Neural cell (in vitro differentiated cells): ENCODE data around the gene CADM1. TPM values are rescaled to one million over a fixed set of nuclear protein-coding genes. Genes with fewer than 3 reads are reported as not detected.
A peak's percentile ranks its signal among the peaks of the same experiment; 100 is the strongest.

ENCODE experiments used
- H2AFZ ChIP-seq: fragments of 200-600, 300-800 bp; sonication (generic), shearing (Covaris generic); 2 replicates; pipeline ENCODE4 v1.6.0; 2014; ENCODE audit warnings: low read depth, mild to moderate bottlenecking, antibody characterized with exemption, low read length, moderate library complexity
- H3F3A ChIP-seq: fragments of 200-600 bp; shearing (Covaris generic); 2 replicates; pipeline ENCODE4 v1.6.1; 2016; ENCODE audit warnings: mild to moderate bottlenecking, moderate library complexity, mixed read lengths, antibody characterized with exemption, low read length; ENCODE audit not compliant: insufficient read depth, poor library complexity, severe bottlenecking
- H3K27ac ChIP-seq: fragments of 200-600, 300-800 bp; sonication (generic), shearing (Covaris generic); 2 replicates; pipeline ENCODE4 v1.5.1; 2014; ENCODE audit warnings: mild to moderate bottlenecking, low read length, moderate library complexity
- H3K27me3 ChIP-seq: fragments of 300-800, 200-600 bp; sonication (generic), shearing (Covaris generic); 2 replicates; pipeline ENCODE4 v1.6.0; 2014; ENCODE audit warnings: mild to moderate bottlenecking, low read depth, low read length, moderate library complexity; ENCODE audit not compliant: insufficient read depth
- H3K36me3 ChIP-seq: fragments of 300-800, 200-600 bp; sonication (generic), shearing (Covaris generic); 2 replicates; pipeline ENCODE4 v1.5.1; 2014; ENCODE audit warnings: mild to moderate bottlenecking, antibody characterized with exemption, low read length, moderate library complexity; ENCODE audit not compliant: insufficient read depth
- H3K4me2 ChIP-seq: fragments of 300-800, 200-600 bp; sonication (generic), shearing (Covaris generic); 2 replicates; pipeline ENCODE4 v1.6.0; 2014; ENCODE audit warnings: mild to moderate bottlenecking, low read length
- H3K4me3 ChIP-seq: fragments of 300-800, 200-600 bp; sonication (generic), shearing (Covaris generic); 2 replicates; pipeline ENCODE4 v1.5.1; 2014; ENCODE audit warnings: mild to moderate bottlenecking, low read length, moderate library complexity
- H3K79me2 ChIP-seq: fragments of 200-600 bp; shearing (Covaris generic); replicated peaks from 2 replicates; pipeline ENCODE4 v1.6.0; 2014; ENCODE audit warnings: mild to moderate bottlenecking, low read length, moderate library complexity; ENCODE audit not compliant: insufficient read depth
- H3K9ac ChIP-seq: fragments of 300-800, 200-600 bp; sonication (generic), shearing (Covaris generic); 2 replicates; pipeline ENCODE4 v1.6.1; 2016; ENCODE audit warnings: mild to moderate bottlenecking, low read length, mixed read lengths
- H3K9me2 ChIP-seq: fragments of 200-600 bp; shearing (Covaris generic); 2 replicates; pipeline ENCODE4 v1.6.1; 2016; ENCODE audit warnings: mild to moderate bottlenecking, low read length, mixed read lengths; ENCODE audit not compliant: insufficient read depth
- H3K9me3 ChIP-seq: fragments of 200-600, 300-800 bp; sonication (generic), shearing (Covaris generic); 2 replicates; pipeline ENCODE4 v1.6.1; 2016; ENCODE audit warnings: mild to moderate bottlenecking, mixed run types, low read length, moderate library complexity, mixed read lengths
- H4K20me1 ChIP-seq: fragments of 200-600 bp; shearing (Covaris generic); 2 replicates; pipeline ENCODE4 v1.6.1; 2016; ENCODE audit warnings: mild to moderate bottlenecking, mixed run types; ENCODE audit not compliant: insufficient read depth
- EP300 ChIP-seq: fragments of 450-650 bp; conservative IDR thresholded peaks from 2 replicates; pipeline ENCODE4 v1.6.1; 2014; ENCODE audit warnings: antibody characterized with exemption, mild to moderate bottlenecking, moderate library complexity; ENCODE audit not compliant: poor library complexity, severe bottlenecking
- EZH2 ChIP-seq: fragments of 200-600, 300-800 bp; shearing (Covaris generic), sonication (generic); IDR thresholded peaks from 2 replicates; pipeline ENCODE4 v1.6.1; 2014; ENCODE audit warnings: antibody characterized with exemption, low read length, borderline replicate concordance, mild to moderate bottlenecking; ENCODE audit not compliant: insufficient read depth, poor library complexity, severe bottlenecking
- MXI1 ChIP-seq: fragments of 450-650 bp; conservative IDR thresholded peaks from 2 replicates; pipeline ENCODE4 v1.6.1; 2014; ENCODE audit warnings: antibody characterized with exemption, mild to moderate bottlenecking; ENCODE audit not compliant: poor library complexity, severe bottlenecking
- POLR2AphosphoS5 ChIP-seq: IDR thresholded peaks from 2 replicates; pipeline ENCODE4 v1.6.1; 2012
- RAD21 ChIP-seq: fragments of 450-650 bp; conservative IDR thresholded peaks from 2 replicates; pipeline ENCODE4 v1.6.1; 2014; ENCODE audit warnings: antibody characterized with exemption, mild to moderate bottlenecking, moderate library complexity
- SMC3 ChIP-seq: fragments of 450-650 bp; conservative IDR thresholded peaks from 2 replicates; pipeline ENCODE4 v1.6.1; 2014; ENCODE audit warnings: antibody characterized with exemption, mild to moderate bottlenecking, moderate library complexity; ENCODE audit not compliant: poor library complexity
- TAF1 ChIP-seq: IDR thresholded peaks from 2 replicates; pipeline ENCODE4 v1.6.1; 2012; ENCODE audit warnings: low read depth
- polyA plus RNA-seq: library from polyadenylated mRNA; depleted of rRNA; stranded (reverse); fragments of >200 nt; gene quantifications from 2 replicates; pipeline ENCODE4 v1.2.3, GENCODE V29; 2014
- TF ChIP-seq, protein P1 (sequence below): IDR thresholded peaks from 2 replicates; pipeline ENCODE4 v1.6.1; 2012; ENCODE audit warnings: borderline replicate concordance
- TF ChIP-seq, protein P2 (sequence below): fragments of 450-650 bp; IDR thresholded peaks from 2 replicates; pipeline ENCODE4 v1.5.1; 2014; ENCODE audit warnings: antibody characterized with exemption, mild to moderate bottlenecking, moderate library complexity; ENCODE audit not compliant: poor library complexity, severe bottlenecking

CADM1 gene
- polyA plus RNA-seq, 1 donor from 2014 or later = 92.1 TPM

GRCh38 chr11:115224551-115224950 is 279.7 kb downstream of the CADM1 start:
- peak overlapping the region; percentile 49 for H3K27ac ChIP-seq
- no peaks in the 10 kb centered on the region for H3K9me3 ChIP-seq
- no peaks in the 10 kb centered on the region for H3K27me3 ChIP-seq
- no peaks in the 10 kb centered on the region for H3K36me3 ChIP-seq
- peak overlapping the region; percentile 7 for H3K9ac ChIP-seq
- H3F3A ChIP-seq = peaks cover 4% of the 10 kb centered on the region
- H4K20me1 ChIP-seq = no peaks in the 10 kb centered on the region
- TF ChIP-seq EP300 (peak; percentile 42), EZH2 (no peak), SMC3 (no peak), MXI1 (no peak), TAF1 (no peak), POLR2AphosphoS5 (peak; percentile 44), RAD21 (peak; percentile 29)
- TF ChIP-seq, protein P1, sequence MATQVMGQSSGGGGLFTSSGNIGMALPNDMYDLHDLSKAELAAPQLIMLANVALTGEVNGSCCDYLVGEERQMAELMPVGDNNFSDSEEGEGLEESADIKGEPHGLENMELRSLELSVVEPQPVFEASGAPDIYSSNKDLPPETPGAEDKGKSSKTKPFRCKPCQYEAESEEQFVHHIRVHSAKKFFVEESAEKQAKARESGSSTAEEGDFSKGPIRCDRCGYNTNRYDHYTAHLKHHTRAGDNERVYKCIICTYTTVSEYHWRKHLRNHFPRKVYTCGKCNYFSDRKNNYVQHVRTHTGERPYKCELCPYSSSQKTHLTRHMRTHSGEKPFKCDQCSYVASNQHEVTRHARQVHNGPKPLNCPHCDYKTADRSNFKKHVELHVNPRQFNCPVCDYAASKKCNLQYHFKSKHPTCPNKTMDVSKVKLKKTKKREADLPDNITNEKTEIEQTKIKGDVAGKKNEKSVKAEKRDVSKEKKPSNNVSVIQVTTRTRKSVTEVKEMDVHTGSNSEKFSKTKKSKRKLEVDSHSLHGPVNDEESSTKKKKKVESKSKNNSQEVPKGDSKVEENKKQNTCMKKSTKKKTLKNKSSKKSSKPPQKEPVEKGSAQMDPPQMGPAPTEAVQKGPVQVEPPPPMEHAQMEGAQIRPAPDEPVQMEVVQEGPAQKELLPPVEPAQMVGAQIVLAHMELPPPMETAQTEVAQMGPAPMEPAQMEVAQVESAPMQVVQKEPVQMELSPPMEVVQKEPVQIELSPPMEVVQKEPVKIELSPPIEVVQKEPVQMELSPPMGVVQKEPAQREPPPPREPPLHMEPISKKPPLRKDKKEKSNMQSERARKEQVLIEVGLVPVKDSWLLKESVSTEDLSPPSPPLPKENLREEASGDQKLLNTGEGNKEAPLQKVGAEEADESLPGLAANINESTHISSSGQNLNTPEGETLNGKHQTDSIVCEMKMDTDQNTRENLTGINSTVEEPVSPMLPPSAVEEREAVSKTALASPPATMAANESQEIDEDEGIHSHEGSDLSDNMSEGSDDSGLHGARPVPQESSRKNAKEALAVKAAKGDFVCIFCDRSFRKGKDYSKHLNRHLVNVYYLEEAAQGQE = no peak
- H3K9me2 ChIP-seq = no peaks in the 10 kb centered on the region
- H3K79me2 ChIP-seq = no peaks in the 10 kb centered on the region
- peak overlapping the region; percentile 20 for H3K4me2 ChIP-seq
- H2AFZ ChIP-seq = no peak overlapping the region
- peak overlapping the region; percentile 38 for H3K4me3 ChIP-seq

DNA sequence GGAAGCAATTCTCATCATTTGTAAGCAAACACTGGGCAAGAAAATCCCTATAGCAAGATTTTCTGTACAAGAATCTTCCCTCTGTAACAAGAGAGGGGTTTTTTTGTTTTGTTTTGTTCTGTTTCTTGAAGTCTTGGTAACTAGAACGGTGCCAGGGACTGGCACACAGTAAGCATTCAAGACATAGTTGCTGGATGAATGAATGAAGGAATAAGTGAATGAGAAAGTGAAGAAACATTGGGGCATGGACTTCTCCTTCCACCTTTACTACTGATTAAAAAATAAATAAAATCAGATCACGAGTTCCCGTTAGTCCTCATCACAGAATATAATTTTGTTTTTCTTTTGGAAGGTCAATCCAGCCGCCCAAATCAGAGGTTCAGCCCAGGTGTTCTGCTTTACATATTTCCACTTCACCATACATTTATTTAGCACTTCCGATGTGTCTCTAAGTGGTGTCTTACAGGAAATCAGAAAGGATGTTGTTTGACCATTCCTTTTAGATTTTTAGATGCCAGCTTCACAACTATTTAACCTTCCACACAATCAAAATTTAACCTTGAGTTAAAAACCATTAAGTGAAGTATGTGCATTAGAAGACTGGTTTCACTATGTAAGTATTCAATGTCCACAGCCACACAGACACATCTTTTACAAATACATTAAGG is 281.2 kb downstream of the CADM1 start:
- H3K4me2 ChIP-seq = no peak overlapping the region

More for the DNA sequence above, 281.2 kb downstream of the CADM1 start:
- H3K36me3 ChIP-seq = no peaks in the 10 kb centered on the region
- H4K20me1 ChIP-seq = no peaks in the 10 kb centered on the region
- no peak overlapping the region for H2AFZ ChIP-seq
- no peak overlapping the region for H3K9ac ChIP-seq
- H3K4me3 ChIP-seq = no peak overlapping the region
- H3K27ac ChIP-seq = no peak overlapping the region
- no peak for TF ChIP-seq RAD21
- TF ChIP-seq, protein P1 = no peak
- no peak for TF ChIP-seq EP300
- TF ChIP-seq SMC3 = no peak
- TF ChIP-seq EZH2 = no peak
- no peak for TF ChIP-seq TAF1
- no peak for TF ChIP-seq MXI1
- no peak for TF ChIP-seq POLR2AphosphoS5
- TF ChIP-seq, protein P2, sequence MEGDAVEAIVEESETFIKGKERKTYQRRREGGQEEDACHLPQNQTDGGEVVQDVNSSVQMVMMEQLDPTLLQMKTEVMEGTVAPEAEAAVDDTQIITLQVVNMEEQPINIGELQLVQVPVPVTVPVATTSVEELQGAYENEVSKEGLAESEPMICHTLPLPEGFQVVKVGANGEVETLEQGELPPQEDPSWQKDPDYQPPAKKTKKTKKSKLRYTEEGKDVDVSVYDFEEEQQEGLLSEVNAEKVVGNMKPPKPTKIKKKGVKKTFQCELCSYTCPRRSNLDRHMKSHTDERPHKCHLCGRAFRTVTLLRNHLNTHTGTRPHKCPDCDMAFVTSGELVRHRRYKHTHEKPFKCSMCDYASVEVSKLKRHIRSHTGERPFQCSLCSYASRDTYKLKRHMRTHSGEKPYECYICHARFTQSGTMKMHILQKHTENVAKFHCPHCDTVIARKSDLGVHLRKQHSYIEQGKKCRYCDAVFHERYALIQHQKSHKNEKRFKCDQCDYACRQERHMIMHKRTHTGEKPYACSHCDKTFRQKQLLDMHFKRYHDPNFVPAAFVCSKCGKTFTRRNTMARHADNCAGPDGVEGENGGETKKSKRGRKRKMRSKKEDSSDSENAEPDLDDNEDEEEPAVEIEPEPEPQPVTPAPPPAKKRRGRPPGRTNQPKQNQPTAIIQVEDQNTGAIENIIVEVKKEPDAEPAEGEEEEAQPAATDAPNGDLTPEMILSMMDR = no peak
- no peaks in the 10 kb centered on the region for H3K27me3 ChIP-seq
- H3K79me2 ChIP-seq = no peaks in the 10 kb centered on the region
- H3K9me2 ChIP-seq = no peaks in the 10 kb centered on the region
- peaks cover 4% of the 10 kb centered on the region for H3F3A ChIP-seq
- no peaks in the 10 kb centered on the region for H3K9me3 ChIP-seq
